ENCODE results near the gene MOGAT1.

GRCh38 chr2:222739939-222740338 is 68.5 kb downstream of the MOGAT1 start:
- TF ChIP-seq, protein P1, sequence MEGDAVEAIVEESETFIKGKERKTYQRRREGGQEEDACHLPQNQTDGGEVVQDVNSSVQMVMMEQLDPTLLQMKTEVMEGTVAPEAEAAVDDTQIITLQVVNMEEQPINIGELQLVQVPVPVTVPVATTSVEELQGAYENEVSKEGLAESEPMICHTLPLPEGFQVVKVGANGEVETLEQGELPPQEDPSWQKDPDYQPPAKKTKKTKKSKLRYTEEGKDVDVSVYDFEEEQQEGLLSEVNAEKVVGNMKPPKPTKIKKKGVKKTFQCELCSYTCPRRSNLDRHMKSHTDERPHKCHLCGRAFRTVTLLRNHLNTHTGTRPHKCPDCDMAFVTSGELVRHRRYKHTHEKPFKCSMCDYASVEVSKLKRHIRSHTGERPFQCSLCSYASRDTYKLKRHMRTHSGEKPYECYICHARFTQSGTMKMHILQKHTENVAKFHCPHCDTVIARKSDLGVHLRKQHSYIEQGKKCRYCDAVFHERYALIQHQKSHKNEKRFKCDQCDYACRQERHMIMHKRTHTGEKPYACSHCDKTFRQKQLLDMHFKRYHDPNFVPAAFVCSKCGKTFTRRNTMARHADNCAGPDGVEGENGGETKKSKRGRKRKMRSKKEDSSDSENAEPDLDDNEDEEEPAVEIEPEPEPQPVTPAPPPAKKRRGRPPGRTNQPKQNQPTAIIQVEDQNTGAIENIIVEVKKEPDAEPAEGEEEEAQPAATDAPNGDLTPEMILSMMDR (IDR thresholded peaks at IDR 0.05) = no peak
- TF ChIP-seq POLR2AphosphoS5 (IDR thresholded peaks at IDR 0.05; ENCODE audit: low read depth, low read length) = no peak
- TF ChIP-seq TCF7L2 (IDR thresholded peaks at IDR 0.05; ENCODE audit: low read depth, low read length) = no peak
- no peak for TF ChIP-seq REST (IDR thresholded peaks at IDR 0.05; ENCODE audit: insufficient read depth in 1 of 2, low read depth in 2 of 2, low read length in 1 of 2)
- no peak for TF ChIP-seq SIN3A (IDR thresholded peaks at IDR 0.05; ENCODE audit: borderline replicate concordance, insufficient read depth, low read depth, low read length)
